A204.1 (cell line): Measurements from ENCODE around the gene TBC1D14.
"Not testable (repeated sequence)": the region's sequence is repeated elsewhere in the genome, so short reads cannot be mapped to it uniquely, and the experiment has no call there.

Experiments
- FAIRE-seq: peaks from 2 replicates; lab custom pipeline; 2012; peaks lifted over from hg19 to GRCh38; lab: Jason Lieb, UNC

TBC1D14 gene

DNA sequence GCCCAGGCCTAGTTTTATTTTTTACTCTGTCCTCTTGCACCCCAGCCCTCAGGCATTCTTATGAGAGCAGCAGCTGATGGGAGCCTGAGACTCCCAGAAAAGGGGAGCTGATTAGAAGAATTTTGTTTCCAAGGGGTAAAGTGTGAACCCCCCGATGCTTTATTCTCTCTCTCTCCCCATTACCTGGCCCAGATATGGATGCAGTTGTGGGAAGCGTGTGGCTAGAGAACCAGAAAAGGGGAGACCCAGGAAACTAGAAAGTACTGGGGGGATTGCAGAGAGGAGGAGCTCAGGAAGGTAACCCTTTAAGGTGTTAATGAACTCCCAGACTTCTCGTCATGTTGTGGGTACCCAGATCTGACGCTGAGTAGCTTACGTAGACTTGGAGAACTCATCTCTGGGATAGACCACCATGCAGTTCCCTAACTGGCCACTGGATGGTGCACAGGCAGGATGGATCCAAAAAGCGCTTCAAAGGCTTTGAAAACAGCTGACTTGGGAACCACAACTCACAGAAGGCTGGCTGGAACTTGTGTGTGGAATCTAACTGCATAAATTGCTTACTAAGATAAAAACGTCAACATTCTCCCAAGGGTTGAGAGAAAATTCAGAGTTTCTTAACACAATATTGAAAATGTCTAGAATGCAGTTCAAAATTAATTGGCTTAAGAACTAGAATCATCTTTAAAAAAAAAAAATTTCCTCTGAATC lies 64.7 kb downstream of the TBC1D14 start:
- peak; percentile 82 for FAIRE-seq

DNA sequence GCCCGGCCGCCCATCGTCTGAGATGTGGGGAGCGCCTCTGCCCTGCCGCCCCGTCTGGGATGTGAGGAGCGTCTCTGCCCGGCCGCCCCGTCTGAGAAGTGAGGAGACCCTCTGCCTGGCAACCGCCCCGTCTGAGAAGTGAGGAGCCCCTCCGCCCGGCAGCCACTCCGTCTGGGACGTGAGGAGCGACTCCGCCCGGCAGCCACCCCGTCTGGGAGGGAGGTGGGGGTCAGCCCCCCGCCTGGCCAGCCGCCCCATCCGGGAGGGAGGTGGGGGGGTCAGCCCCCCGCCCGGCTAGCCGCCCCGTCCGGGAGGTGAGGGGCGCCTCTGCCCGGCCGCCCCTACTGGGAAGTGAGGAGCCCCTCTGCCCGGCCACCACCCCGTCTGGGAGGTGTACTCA lies 68.2 kb downstream of the TBC1D14 start:
- not testable (repeated sequence) for FAIRE-seq

DNA sequence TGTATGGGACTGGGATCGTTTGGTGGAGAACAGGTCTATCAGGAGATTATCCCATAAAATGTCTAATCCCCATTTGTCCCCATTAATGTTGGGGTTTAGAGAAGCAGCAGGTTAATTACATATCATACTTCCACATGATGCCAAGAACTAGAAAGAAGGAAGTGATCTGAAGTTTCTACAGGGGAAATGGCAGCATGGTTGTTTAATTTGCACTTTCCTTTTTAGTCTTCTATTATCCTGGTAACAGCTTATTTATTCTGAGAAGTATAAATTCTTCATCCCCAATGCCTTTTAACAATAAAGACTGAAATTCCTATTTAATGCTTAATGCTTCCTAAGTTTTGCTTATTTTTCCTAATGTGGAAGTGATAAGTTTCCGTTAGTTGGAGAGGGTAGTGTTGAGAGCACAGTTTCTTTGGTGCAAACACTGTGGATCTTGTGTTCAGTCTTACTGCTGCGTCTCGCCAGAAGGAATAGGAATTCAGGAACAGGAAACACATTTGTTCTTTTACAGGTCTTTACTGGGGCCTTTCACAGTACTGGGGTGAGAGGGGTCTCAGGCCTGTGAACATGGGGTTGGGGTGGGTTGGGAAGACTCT lies 74.0 kb downstream of the TBC1D14 start:
- FAIRE-seq, result no peak

GRCh38 chr4:6984612-6985425 lies 75.2 kb downstream of the TBC1D14 start:
- FAIRE-seq, result no peak

DNA sequence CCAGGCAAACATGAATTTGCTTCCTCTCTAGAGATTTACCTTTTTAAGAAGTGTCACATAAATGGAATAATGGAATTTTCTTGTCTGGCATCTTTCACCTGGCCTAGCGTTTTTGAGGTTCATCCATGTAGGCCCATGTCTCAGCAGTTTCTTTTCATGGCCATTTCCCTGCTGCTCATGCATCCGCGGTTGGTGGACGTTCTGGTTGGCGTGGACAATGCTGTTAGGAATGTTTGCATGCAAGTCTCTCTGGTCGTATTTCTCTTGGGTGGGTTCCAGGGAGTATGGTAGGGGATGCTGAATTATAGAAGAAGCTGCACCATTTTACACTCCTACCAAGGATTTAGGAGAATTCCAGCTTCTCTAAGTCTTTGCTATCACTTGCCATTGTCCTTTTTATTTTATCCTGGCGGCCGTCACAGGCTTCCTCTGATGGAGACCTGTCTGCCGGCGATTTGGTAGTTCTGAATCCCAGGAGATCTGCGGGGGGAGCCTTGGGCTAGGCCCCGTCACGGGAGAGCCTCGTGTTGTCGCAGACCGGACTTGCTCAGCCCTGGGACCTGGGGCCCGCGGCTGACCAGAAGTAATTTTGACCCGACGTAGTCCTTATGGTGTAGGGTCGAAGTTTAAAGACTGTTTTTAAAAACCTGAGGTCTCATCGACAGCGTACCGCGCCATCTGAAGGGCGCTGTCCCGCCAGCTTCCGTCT lies 76.6 kb downstream of the TBC1D14 start:
- no peak for FAIRE-seq

DNA sequence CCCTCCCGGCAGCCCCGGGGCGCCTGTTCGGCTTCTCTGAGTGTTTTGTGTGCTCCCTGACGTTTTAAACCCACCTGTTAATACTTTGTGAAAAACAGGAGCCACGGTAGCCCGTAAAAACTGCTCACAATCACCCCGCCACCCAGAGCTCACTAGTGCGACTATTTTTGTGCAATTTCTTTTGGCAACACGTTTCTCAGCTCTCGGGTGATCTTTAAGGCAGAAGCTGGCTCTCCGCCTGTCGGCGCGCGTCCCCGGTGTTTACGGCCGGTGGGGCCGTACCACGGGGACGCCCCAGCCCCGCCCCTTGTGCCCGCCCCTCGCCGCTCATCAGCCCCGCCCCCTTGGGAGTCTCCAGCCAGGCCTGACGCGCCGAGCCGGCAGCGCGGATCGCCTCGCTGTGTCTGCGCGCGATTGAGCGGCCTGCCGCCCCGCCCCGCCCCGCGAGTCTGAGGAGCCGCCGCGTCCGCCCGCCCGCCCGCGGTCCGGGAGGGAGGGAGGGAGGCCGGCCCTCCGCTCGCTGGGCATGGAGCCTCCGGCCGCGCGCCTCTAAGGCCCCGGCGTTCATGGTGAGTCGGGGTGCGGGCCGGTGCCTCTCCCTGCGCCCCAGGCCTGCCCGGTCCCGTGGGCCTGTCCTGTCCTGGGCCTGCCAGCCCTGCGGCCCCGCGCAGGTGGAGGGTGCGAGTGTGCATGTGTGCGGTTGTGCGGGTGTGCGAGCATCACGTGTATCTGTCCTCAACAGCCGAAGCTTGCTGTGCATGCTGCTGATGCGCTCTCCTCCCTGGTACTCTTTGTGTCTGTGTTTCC lies 77.4 kb downstream of the TBC1D14 start:
- no peak for FAIRE-seq

GRCh38 chr4:6987588-6987961 lies 77.9 kb downstream of the TBC1D14 start:
- FAIRE-seq, result no peak

DNA sequence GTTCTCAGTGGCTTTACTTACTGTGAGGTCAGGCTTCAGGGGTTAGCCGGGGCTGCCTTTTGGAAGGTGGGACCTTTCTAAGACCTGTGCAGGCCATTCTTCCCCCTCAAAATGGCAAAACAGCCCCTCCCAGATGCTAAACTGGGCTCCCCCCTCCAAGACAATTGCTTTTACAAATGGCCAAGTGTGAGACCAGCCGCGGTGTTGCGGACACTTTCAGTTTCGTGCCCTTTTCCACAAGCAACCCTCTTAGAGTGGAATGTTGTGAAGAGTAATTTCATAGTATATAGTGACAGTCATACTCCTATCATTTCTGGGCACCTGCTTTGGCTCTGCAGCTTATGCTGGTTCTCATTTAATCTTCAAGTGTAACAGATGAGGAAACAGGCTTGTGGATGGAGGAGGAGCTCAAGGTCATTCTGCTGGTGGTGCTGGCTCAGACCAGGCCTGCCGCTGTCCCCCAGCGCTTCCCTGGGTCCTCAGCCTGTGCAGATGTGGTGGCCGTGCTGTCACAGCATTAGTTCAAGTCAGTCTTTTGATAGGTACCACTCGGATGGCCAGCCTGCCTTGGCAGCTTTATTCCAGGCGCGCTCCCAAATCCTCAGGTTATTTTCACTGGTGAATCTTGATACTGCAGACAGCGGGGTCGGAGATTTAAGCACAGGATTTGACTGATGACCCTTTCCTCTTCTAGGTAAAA lies 78.5 kb downstream of the TBC1D14 start:
- no peak for FAIRE-seq

- no peak for FAIRE-seq
Measured at GRCh38 chr4:6989331-6989923, 79.8 kb downstream of the TBC1D14 start.

GRCh38 chr4:6990661-6991060 lies 81.0 kb downstream of the TBC1D14 start:
- no peak for FAIRE-seq

- no peak for FAIRE-seq
Measured at GRCh38 chr4:6991249-6991648, 81.6 kb downstream of the TBC1D14 start.

DNA sequence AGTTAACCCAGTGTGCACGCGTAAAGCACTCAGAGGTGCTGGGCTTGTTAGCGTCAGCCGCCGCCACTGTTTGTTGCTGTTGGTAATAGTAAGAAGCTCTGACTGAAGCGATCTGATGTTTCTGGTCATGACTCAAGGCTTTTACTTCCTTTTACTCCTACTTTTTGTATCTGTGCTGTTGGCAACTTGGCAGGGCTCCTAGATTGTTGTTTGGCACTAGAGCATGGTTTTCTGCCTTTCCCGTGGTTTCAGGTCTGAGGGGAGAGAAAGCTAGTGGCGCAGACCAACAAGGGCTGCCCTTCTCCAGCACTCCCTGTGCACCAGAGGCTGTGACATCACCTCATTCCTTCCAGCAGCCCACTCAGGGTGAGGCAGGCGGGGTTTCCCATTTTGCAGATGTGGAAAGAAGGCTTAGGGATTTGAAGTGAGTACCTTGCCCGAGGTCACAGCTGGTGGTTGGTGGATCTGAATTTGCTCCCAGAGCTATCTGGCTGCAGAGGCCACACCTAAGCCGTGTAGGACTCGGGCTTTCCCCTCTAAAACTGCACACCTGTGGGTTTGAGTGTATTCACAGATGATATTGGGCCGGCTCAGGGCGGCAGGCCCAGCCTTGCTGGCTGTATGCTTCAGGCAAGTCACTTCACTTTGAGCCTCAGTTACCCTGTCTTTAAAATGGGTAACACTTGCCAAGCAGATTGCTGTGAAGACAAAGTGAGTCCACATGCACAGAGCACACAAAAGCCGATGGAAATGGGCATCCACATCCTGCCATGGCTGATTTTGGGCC lies 82.3 kb downstream of the TBC1D14 start:
- no peak for FAIRE-seq

DNA sequence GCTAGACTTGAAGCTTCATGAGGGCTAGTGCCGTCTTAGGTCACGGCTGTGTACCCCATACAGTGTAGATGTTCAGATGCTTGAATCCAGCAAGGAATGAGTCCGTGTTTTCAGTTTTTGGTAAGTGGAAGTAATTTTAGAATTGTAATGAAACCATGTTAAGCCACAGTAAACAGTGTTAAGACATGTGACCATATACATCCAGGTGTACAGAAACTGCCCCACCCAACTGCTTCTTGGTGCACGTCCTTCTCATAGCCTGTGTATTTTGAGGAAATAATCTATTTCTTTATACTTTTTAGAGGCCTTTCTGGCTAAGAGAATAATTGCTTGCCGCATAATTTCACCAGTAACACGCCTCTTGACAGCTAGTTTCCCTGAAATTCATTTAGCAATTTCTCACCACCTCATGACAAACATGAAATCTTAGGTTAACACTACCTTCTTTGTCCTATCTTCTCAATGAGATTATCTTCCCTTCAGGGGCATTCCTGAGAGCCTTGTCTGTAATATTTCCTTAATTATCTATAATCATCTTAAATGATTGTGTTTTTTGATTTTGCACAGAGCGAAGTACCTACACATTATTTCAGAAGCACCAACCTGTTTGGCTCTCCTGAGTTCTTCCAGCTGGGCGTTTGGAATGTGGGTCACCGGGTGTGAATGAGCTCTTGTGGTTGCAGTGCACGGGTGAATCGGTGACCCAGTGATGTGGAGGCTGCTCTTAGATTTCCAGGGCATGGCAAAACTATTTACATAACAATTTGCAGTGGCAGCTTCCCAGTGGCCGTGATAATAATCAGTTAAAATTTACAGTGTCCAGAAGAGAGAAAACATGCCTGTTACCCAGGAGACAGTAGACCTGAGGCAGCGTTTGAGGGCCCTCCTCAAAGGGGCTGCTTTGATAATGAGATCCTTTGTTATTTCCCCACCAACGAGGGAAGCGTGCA lies 83.4 kb downstream of the TBC1D14 start:
- no peak for FAIRE-seq

DNA sequence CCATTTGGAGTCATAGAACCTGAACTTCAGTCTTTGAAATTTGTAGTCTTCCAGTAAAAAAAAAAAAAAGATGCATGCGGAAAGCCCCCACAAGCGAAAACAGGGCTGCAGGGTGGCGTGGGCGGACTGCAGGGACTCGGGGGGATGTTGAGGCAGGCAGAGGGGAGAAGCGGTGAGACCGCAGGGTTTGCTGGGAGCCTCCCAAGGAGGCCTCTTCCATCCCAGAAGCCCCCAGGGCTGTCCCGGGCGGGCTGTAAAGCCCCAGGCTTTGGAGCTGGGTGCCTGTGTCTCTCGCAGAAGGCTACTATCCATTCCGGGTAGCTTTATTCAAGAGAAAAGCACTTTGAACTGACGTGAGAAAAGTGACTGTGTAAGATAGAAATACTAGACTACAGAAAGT lies 86.9 kb downstream of the TBC1D14 start:
- no peak for FAIRE-seq

DNA sequence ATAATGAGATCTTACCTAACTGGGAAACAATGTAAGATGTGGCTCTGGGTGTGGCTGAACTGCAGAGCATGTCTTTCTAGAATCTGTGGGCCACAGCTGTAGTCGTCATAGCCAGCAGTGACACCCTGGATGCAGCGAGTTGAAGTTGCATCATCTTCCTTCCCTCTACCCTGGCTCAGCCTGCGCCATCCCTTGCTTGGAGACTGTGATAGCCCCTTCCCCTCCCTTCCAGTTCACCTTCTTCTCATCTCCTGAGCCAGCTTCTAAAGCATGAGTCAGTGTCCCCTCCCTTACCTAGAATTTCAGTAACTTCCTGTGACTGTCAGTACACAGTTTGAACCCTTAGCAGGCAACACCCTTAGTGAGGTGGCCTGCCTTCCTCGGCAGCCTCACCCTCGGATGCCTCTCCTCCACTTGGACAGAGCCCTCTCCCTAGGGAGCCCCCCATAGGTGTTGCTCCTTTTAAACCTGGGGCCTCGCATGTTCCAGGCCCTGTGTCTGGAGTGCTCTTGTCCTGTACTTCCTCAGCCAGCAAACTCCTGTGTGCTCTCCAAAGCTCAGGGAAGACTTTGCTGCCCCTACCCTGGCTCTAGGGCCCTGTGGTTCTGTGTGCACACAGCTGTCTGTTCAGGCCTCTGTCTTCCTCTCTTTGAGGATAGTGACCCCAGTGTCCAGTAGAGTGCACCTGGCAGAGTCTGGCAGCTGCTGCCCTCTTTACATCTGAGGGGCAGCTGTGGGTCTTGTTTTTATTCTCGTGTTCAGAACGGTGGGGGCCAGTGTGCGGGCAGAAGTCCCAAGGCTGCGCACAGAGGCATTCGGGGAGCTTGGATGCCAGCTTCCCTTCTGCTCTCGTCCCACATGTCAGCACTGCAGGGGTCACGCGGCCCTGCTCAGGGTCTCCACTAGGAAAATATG lies 89.8 kb downstream of the TBC1D14 start:
- no peak for FAIRE-seq

- no peak for FAIRE-seq
Measured at GRCh38 chr4:7000421-7001176, 91.0 kb downstream of the TBC1D14 start.

DNA sequence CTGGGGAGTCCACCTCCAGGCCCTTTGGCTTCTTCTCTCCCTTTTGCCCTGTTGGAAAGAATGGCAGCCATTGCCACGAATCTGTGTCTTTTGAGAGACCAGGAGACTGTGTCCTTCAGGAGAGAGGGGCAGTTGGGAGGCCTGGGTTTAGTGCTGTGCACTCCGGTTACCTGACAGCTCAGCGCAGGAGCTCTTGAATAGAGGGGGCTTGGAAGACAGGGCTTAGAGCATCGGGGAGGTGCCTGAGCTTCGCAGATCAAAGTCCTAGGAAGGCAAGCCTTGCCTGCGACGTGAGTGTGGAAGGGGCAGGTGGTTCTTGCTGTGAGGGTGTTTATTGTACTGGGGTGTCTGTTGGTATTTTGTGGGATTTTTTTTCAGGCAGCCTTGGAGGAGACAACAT lies 91.6 kb downstream of the TBC1D14 start:
- no peak for FAIRE-seq
